Measurements from ENCODE around the gene KCNH3. TPM values are rescaled to one million over a fixed set of nuclear protein-coding genes. Genes with fewer than 3 reads are reported as not detected.

KCNH3 gene
- total and polyA plus RNA-seq, 2 of the 4 experiments (the other 2 are of a cell fraction): 0.10 TPM; not detected in 1

DNA sequence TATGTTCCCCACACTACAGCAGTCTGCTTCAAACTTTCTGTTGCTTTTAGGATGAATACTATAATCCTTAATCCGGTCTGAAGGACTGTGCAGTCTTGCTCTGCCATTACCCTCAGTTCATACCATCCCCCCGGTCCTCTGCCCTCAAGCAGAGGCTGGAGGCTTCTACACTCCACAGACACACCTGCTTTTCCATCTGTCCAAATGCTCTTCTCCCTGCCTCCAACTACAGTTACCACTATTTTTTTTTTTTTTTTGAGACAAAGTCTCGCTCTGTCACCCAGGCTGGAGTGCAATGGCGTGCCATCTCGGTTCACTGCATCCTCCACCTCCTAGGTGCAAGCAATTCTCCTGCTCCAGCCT lies 19.3 kb upstream of the KCNH3 start:
- H2BK15ac ChIP-seq (ENCODE audit: low read depth, low read length): no peak overlapping the region
- H3K27ac ChIP-seq (ENCODE audit: insufficient read depth, low read length): no peak overlapping the region
- ChIA-PET POLR2A (ENCODE audit: unreplicated experiment) (no interaction called here), CTCF (interaction anchor here (0.6 to 3.4 kb wide), 2 partner anchors 79 to 162 kb away, joined by 3 to 25 read pairs; no protein-coding TSS in a partner anchor)
- no peaks in the 10 kb centered on the region for H4K20me1 ChIP-seq (ENCODE audit: insufficient read depth, low read length)
- WGBS, 2 experiments (ENCODE audit: extremely low coverage in 2 of 2, insufficient read length in 1 of 2): 94% methylated on average over 3 of the region's 5 CpGs; no CpG with 5 or more reads in 1 of the 2 experiments
- peaks cover 20% of the 10 kb centered on the region for H3K36me3 ChIP-seq (ENCODE audit: control insufficient read depth, insufficient read depth, low read length)
- no peak overlapping the region for H4K8ac ChIP-seq (ENCODE audit: low read depth in 2 of 2, low read length in 2 of 2)
- no peak overlapping the region for H4K5ac ChIP-seq (ENCODE audit: low read depth, low read length)
- dilution Hi-C loops (cut with HindIII; ENCODE audit: low sequenced_read_pairs, unreplicated experiment) (loop anchor here (25.0 kb wide), 1 partner anchor 157 kb away; the partner anchor contains the start of gene SPATS2), intact Hi-C loops (cut with micrococcal nuclease) (no loop called here), in situ Hi-C loops (cut with MboI; ENCODE audit: low sequenced_read_pairs) (no loop called here)
- no peaks in the 10 kb centered on the region for H3K27me3 ChIP-seq (ENCODE audit: control insufficient read depth, insufficient read depth, low read length)
- H3K56ac ChIP-seq (ENCODE audit: extremely low read depth, insufficient read depth, low read length): no peak overlapping the region
- no peak overlapping the region for H2AK5ac ChIP-seq (ENCODE audit: low read depth, low read length)
- no peak overlapping the region for H2BK120ac ChIP-seq (ENCODE audit: low read depth, low read length)
- ATAC-seq (ENCODE audit: low read depth) (no peak), DNase-seq (no peak)
- peaks cover 2% of the 10 kb centered on the region; the same call in 1 of the 2 replicates for H3K9me1 ChIP-seq (ENCODE audit: insufficient read depth, low read length)
- TF ChIP-seq MAZ (IDR thresholded peaks at IDR 0.05; ENCODE audit: borderline replicate concordance, low read depth, low read length): no peak
- no peak for TF ChIP-seq NFE2L2 (IDR thresholded peaks at IDR 0.05; ENCODE audit: low read depth, low read length)
- no peak for TF ChIP-seq SMC3 (IDR thresholded peaks at IDR 0.05; ENCODE audit: low read depth, low read length)
- TF ChIP-seq, protein P1, sequence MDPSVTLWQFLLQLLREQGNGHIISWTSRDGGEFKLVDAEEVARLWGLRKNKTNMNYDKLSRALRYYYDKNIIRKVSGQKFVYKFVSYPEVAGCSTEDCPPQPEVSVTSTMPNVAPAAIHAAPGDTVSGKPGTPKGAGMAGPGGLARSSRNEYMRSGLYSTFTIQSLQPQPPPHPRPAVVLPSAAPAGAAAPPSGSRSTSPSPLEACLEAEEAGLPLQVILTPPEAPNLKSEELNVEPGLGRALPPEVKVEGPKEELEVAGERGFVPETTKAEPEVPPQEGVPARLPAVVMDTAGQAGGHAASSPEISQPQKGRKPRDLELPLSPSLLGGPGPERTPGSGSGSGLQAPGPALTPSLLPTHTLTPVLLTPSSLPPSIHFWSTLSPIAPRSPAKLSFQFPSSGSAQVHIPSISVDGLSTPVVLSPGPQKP (IDR thresholded peaks at IDR 0.05; ENCODE audit: borderline replicate concordance, low read depth, low read length): no peak
- BruUV-seq (replicated peaks): no TSS peak
- H2AK9ac ChIP-seq (replicated peaks; ENCODE audit: low read depth, low read length, poor library complexity): no peak overlapping the region
- H2AFZ ChIP-seq (replicated peaks; ENCODE audit: low read length, poor library complexity): no peak overlapping the region
- H2BK5ac ChIP-seq (ENCODE audit: low read depth, low read length, poor library complexity, severe bottlenecking): no peak overlapping the region
- no peak overlapping the region for H4K91ac ChIP-seq (ENCODE audit: insufficient read depth, low read depth, low read length)
- no peak overlapping the region for H2BK20ac ChIP-seq (ENCODE audit: low read depth, low read length)
- no peak overlapping the region for H3K18ac ChIP-seq (ENCODE audit: low read depth, low read length)
- H3K9ac ChIP-seq (ENCODE audit: low read depth, low read length): no peak overlapping the region
- H3K14ac ChIP-seq (replicated peaks; ENCODE audit: low read depth, low read length): no peak overlapping the region
- H3K79me1 ChIP-seq (ENCODE audit: low read depth in 1 of 2, low read length in 2 of 2): peaks cover 0 to 4% of the 10 kb centered on the region in 2 experiments; a peak in 1 of 4 replicates
- H3K4me2 ChIP-seq (ENCODE audit: low read depth, low read length): no peak overlapping the region
- H3K23ac ChIP-seq (ENCODE audit: low read depth, low read length): no peak overlapping the region
- H3K9me3 ChIP-seq (ENCODE audit: control insufficient read depth, insufficient read depth, low read length): no peaks in the 10 kb centered on the region
- H3K4me1 ChIP-seq (ENCODE audit: control insufficient read depth, insufficient read depth, low read length): peaks cover 3% of the 10 kb centered on the region
- H3K4me3 ChIP-seq (ENCODE audit: insufficient read depth, low read depth, low read length): no peak overlapping the region
- no peak overlapping the region for H3K4ac ChIP-seq (ENCODE audit: low read depth, low read length)
